HG03469 (cell line): Measurements from ENCODE around the gene GLP1R.

Experiments used
- ATAC-seq: cut with Tn5 transposase; IDR thresholded peaks from one replicate; pipeline ENCODE4 v1.9.1; 2021; ENCODE audit warnings: mild to moderate bottlenecking, moderate library complexity, moderate number of reproducible peaks; ENCODE audit not compliant: unreplicated experiment

Gene GLP1R

GRCh38 chr6:39043776-39044175 lies 4.8 kb upstream of the GLP1R start:
- ATAC-seq, result no peak

GRCh38 chr6:39044181-39044580 lies 4.4 kb upstream of the GLP1R start:
- ATAC-seq, result no peak

- ATAC-seq, result no peak
Measured at GRCh38 chr6:39047434-39048327, 900 bp upstream of the GLP1R start.

- no peak for ATAC-seq
Measured at GRCh38 chr6:39049575-39050283, 1.1 kb downstream of the GLP1R start.

- no peak for ATAC-seq
Measured at GRCh38 chr6:39050453-39051112, 2.0 kb downstream of the GLP1R start.

GRCh38 chr6:39051399-39052122 lies 3.0 kb downstream of the GLP1R start:
- ATAC-seq, result no peak

GRCh38 chr6:39053016-39053624 lies 4.5 kb downstream of the GLP1R start:
- ATAC-seq, result no peak

GRCh38 chr6:39053854-39054576 lies 5.4 kb downstream of the GLP1R start:
- no peak for ATAC-seq

GRCh38 chr6:39054577-39055142 lies 6.1 kb downstream of the GLP1R start:
- ATAC-seq, result no peak

- no peak for ATAC-seq
Measured at GRCh38 chr6:39055661-39056060, 7.1 kb downstream of the GLP1R start.

- ATAC-seq, result no peak
Measured at GRCh38 chr6:39056191-39056590, 7.6 kb downstream of the GLP1R start.

- no peak for ATAC-seq
Measured at GRCh38 chr6:39056681-39057080, 8.1 kb downstream of the GLP1R start.

GRCh38 chr6:39057251-39058155 lies 8.9 kb downstream of the GLP1R start:
- no peak for ATAC-seq

GRCh38 chr6:39058471-39059147 lies 10.0 kb downstream of the GLP1R start:
- ATAC-seq, result no peak

- no peak for ATAC-seq
Measured at GRCh38 chr6:39059496-39060310, 11.1 kb downstream of the GLP1R start.

- ATAC-seq, result no peak
Measured at GRCh38 chr6:39060467-39061160, 12.0 kb downstream of the GLP1R start.
